ENCODE results near the gene ITM2C.

DNA sequence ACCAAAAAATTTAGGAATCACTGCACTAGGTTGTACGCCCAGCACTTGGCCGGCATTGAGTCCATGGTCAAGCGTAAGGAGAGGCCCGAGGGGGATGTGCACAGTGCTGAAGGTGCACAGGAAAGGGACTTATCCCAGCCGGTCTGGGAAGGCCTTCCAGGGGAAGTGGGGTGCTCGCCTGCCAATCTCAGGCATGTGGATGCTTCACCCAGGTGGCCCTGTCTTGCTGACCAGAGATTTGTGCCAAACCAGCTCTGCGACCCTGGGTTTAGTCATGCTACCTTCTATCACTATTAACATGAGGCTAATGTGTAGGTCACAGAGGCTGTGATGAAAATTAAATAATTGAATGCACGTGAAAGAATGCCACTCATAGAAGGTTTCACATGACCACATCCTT lies 1.7 kb upstream of the ITM2C start:
- TF ChIP-seq, protein P1, sequence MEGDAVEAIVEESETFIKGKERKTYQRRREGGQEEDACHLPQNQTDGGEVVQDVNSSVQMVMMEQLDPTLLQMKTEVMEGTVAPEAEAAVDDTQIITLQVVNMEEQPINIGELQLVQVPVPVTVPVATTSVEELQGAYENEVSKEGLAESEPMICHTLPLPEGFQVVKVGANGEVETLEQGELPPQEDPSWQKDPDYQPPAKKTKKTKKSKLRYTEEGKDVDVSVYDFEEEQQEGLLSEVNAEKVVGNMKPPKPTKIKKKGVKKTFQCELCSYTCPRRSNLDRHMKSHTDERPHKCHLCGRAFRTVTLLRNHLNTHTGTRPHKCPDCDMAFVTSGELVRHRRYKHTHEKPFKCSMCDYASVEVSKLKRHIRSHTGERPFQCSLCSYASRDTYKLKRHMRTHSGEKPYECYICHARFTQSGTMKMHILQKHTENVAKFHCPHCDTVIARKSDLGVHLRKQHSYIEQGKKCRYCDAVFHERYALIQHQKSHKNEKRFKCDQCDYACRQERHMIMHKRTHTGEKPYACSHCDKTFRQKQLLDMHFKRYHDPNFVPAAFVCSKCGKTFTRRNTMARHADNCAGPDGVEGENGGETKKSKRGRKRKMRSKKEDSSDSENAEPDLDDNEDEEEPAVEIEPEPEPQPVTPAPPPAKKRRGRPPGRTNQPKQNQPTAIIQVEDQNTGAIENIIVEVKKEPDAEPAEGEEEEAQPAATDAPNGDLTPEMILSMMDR (IDR thresholded peaks at IDR 0.05), result no peak
- TF ChIP-seq EZH2 (IDR thresholded peaks at IDR 0.05; ENCODE audit: borderline replicate concordance, insufficient read depth, low read depth, low read length, poor library complexity, severe bottlenecking), result no peak
